NCI-H1417 (cell line): ENCODE measurements around the gene OR1L1.

Source experiments
- DNase-seq, 3 experiments: peaks; one replicate each; lab custom pipeline; 2025; lab: John Stamatoyannopoulos, UW

OR1L1 gene

GRCh38 chr9:122661416-122661815 is at the start of gene OR1L1:
OR1L1 (plus strand) TSS chr9:122661716; CDS start chr9:122661716, 0 bp downstream.
- no peak for DNase-seq

GRCh38 chr9:122614362-122614761 is 47.2 kb upstream of the OR1L1 start, which contains the start of gene OR1Q1:
OR1Q1 (plus strand) TSS chr9:122614738; CDS start chr9:122614738, 0 bp downstream.
- no peak for DNase-seq

- no peak for DNase-seq
Measured at GRCh38 chr9:122619996-122620395, 41.5 kb upstream of the OR1L1 start.

- DNase-seq, result no peak
Measured at GRCh38 chr9:122642226-122642625, 19.3 kb upstream of the OR1L1 start.

GRCh38 chr9:122656378-122656777 is 5.1 kb upstream of the OR1L1 start:
- DNase-seq, result no peak

- no peak for DNase-seq
Measured at GRCh38 chr9:122657527-122657926, 4.0 kb upstream of the OR1L1 start, which contains the start of gene OR1B1. OR1B1 (minus strand) TSS chr9:122657627.

- no peak for DNase-seq
Measured at GRCh38 chr9:122672481-122672880, 11.0 kb downstream of the OR1L1 start.

- DNase-seq, result no peak
Measured at GRCh38 chr9:122684851-122685250, 23.3 kb downstream of the OR1L1 start.

- DNase-seq, result no peak
Measured at GRCh38 chr9:122695696-122696095, 34.2 kb downstream of the OR1L1 start.
